Uterus (tissue), 4 donors: ENCODE data around the gene MX1. TPM values are rescaled to one million over a fixed set of nuclear protein-coding genes. Genes with fewer than 3 reads are reported as not detected.
A peak's percentile ranks its signal among the peaks of the same experiment; 100 is the strongest.

Experiments used
- DNase-seq, 2 donors: peaks; one replicate each; pipeline ENCODE4 v3.0.0-alpha.2; 2019 to 2020
- H3K27ac ChIP-seq, 2 donors: fragments of 200-600 bp; sonication (generic); 1 replicate in 1 of 2; 2 replicates in 1 of 2; pipeline ENCODE4 v1.5.1; 2016 to 2018
- H3K27me3 ChIP-seq, 2 donors: fragments of 200-600 bp; sonication (generic); one replicate each; pipeline ENCODE4 v1.5.1; 2018 to 2019; ENCODE audit warnings: control low read depth in 1 of 2
- H3K36me3 ChIP-seq, 2 donors: fragments of 200-600 bp; sonication (generic); one replicate each; pipeline ENCODE4 v1.5.1; 2019; ENCODE audit warnings: control low read depth in 1 of 2
- H3K4me1 ChIP-seq, 2 donors: fragments of 200-600 bp; sonication (generic); one replicate each; pipeline ENCODE4 v1.5.1; 2018 to 2019; ENCODE audit warnings: control low read depth in 1 of 2
- H3K4me3 ChIP-seq, 2 donors: fragments of 200-600 bp; sonication (generic); 1 replicate in 1 of 2; 2 replicates in 1 of 2; pipeline ENCODE4 v1.5.1; 2018 to 2019; ENCODE audit warnings: mild to moderate bottlenecking in 1 of 2
- H3K9me3 ChIP-seq, 2 donors: fragments of 200-600 bp; sonication (generic); one replicate each; pipeline ENCODE4 v1.5.1; 2019; ENCODE audit warnings: control low read depth in 1 of 2
- CTCF ChIP-seq, 4 experiments: fragments of 200-600 bp in 2 of 4; fragments of 450-650 bp in 2 of 4; sonication (generic) in 2 of 4; IDR thresholded peaks; one replicate each; pipeline ENCODE4 v1.5.1; 2016 to 2019; ENCODE audit warnings: antibody characterized with exemption in 4 of 4, mild to moderate bottlenecking in 2 of 4, moderate library complexity in 1 of 4
- POLR2A ChIP-seq, 2 donors: fragments of 450-650 bp; IDR thresholded peaks; one replicate each; pipeline ENCODE4 v1.6.1; 2016; ENCODE audit warnings: antibody characterized with exemption in 2 of 2, mild to moderate bottlenecking in 1 of 2, moderate library complexity in 1 of 2
- intact Hi-C: fragments of 100-400 bp; cut with DNase I; formaldehyde crosslinking; loops from one replicate; pipeline ENCODE4 v1.15.1; 2023; ENCODE audit warnings: low total_unique reads
- total RNA-seq, 4 donors: library from RNA; depleted of rRNA in 3 of 4; stranded (reverse); fragments of >200 nt in 3 of 4; gene quantifications; one replicate each; pipeline versions ENCODE4 v1.1.0 to v1.2.4, GENCODE V29; 2014 to 2023
- donor health status: DM: yes; HTN: yes; CAD: no.

MX1 gene
- total RNA-seq, 4 donors from 2014 or later: 23.5 to 96.3 (median 33.4) TPM

- no peak overlapping the region for H3K4me3 ChIP-seq
- no peaks in the 10 kb centered on the region for H3K27me3 ChIP-seq
- H3K4me1 ChIP-seq: no peaks in the 10 kb centered on the region
- TF ChIP-seq POLR2A (IDR thresholded peaks at IDR 0.05) (no peak), CTCF (IDR thresholded peaks at IDR 0.05) (peak; percentile 71 to 81 (median 74))
- DNase-seq: peak; percentile 65
- H3K9me3 ChIP-seq: no peaks in the 10 kb centered on the region
- H3K27ac ChIP-seq: no peak overlapping the region
- no peaks in the 10 kb centered on the region for H3K36me3 ChIP-seq
- intact Hi-C loops: loop anchor here (10.0 kb wide), 1 partner anchor 176 kb away; no protein-coding TSS in a partner anchor
Measured at GRCh38 chr21:41460578-41461527, 34.8 kb downstream of the MX1 start.

GRCh38 chr21:41465176-41465781 lies 39.2 kb downstream of the MX1 start:
- no peak overlapping the region for H3K27ac ChIP-seq
- no peak overlapping the region for H3K4me3 ChIP-seq
- no peaks in the 10 kb centered on the region for H3K9me3 ChIP-seq
- no peaks in the 10 kb centered on the region for H3K36me3 ChIP-seq
- H3K27me3 ChIP-seq: no peaks in the 10 kb centered on the region
- H3K4me1 ChIP-seq: no peaks in the 10 kb centered on the region
- TF ChIP-seq POLR2A (IDR thresholded peaks at IDR 0.05) (no peak), CTCF (IDR thresholded peaks at IDR 0.05) (no peak)
- no peak for DNase-seq
- intact Hi-C loops: loop anchor here (10.0 kb wide), 1 partner anchor 180 kb away; no protein-coding TSS in a partner anchor

GRCh38 chr21:41466024-41466820 lies 40.2 kb downstream of the MX1 start:
- Histone ChIP-seq H3K27me3 (no peaks in the 10 kb centered on the region), H3K9me3 (no peaks in the 10 kb centered on the region), H3K4me1 (no peaks in the 10 kb centered on the region), H3K4me3 (no peak overlapping the region), H3K27ac (no peak overlapping the region), H3K36me3 (no peaks in the 10 kb centered on the region)
- intact Hi-C loops: loop anchor here (10.0 kb wide), 1 partner anchor 181 kb away; no protein-coding TSS in a partner anchor
- TF ChIP-seq CTCF (IDR thresholded peaks at IDR 0.05) (no peak), POLR2A (IDR thresholded peaks at IDR 0.05) (no peak)
- DNase-seq: no peak

- DNase-seq: no peak
- Histone ChIP-seq H3K27ac (no peak overlapping the region), H3K27me3 (no peaks in the 10 kb centered on the region), H3K4me1 (no peaks in the 10 kb centered on the region), H3K4me3 (no peak overlapping the region), H3K36me3 (no peaks in the 10 kb centered on the region), H3K9me3 (no peaks in the 10 kb centered on the region)
- intact Hi-C loops: no loop called here
- TF ChIP-seq CTCF (IDR thresholded peaks at IDR 0.05) (no peak), POLR2A (IDR thresholded peaks at IDR 0.05) (no peak)
Measured at GRCh38 chr21:41470054-41470453, 44.0 kb downstream of the MX1 start.
